H54 (cell line): ENCODE data around the gene TENT5C.
"Not testable (repeated sequence)": the region's sequence is repeated elsewhere in the genome, so short reads cannot be mapped to it uniquely, and the experiment has no call there.

ENCODE experiments used
- DNase-seq: peaks from one replicate; pipeline ENCODE4 v3.0.0; 2011; ENCODE audit warnings: low spot score, mixed read lengths; ENCODE audit not compliant: insufficient read length
- FAIRE-seq: peaks from 3 replicates; lab custom pipeline; 2011; peaks lifted over from hg19 to GRCh38; lab: Jason Lieb, UNC
- POLR2A ChIP-seq: IDR thresholded peaks from 2 replicates; pipeline ENCODE4 v1.6.1; 2011; ENCODE audit warnings: low read depth, mild to moderate bottlenecking, low read length

Gene TENT5C

DNA sequence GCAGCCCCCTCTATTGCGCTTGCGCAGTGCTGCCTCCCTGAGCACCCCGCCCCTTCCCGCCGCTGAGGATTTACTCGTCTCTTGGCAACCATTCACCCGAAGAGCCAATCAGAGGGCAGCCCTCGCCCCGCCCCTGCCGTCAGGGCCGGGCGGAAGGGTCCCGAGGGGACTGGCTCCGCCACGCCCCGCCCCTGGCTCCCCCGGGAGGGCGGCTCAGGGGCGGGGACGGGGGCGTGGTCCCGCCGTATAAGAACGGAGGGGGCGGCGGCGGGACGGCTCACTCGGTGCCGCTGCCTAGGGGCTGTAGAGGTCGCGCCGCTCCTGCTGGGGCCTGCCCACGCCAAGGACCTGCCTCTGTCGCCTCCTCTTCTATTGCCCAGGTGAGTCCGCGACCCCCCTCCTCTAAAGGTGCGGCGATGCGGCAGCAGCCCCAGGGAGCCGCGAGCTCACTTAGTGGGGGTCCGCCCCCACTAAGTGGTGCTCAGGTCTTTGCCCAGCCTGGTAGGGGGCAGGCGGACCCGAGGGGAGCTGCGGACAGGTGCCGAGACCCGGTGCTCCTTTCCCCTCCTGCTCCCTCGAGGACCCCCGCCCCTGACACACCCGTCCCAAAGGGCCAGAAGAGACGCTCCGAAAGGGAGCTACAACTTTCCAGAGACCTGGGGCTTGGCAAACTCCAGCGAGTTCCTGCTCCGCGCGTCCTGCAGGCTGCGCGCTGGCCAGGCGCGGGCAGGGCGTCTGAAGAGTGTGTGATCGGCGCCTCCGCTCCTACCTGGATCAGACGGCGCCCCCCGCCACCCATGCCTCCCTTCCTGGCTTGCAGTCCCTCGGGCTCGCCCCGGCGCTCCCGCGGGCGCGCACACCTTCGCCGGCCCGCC is at the start of gene TENT5C:
Gene TENT5C (plus strand): TSS at position 275 of the 875 bp plus-strand sequence. CDS start 16,821 bp downstream, outside the sequence.
- peak; percentile 95 for TF ChIP-seq POLR2A
- FAIRE-seq: peak; percentile 20
- peak; percentile 95 for DNase-seq

DNA sequence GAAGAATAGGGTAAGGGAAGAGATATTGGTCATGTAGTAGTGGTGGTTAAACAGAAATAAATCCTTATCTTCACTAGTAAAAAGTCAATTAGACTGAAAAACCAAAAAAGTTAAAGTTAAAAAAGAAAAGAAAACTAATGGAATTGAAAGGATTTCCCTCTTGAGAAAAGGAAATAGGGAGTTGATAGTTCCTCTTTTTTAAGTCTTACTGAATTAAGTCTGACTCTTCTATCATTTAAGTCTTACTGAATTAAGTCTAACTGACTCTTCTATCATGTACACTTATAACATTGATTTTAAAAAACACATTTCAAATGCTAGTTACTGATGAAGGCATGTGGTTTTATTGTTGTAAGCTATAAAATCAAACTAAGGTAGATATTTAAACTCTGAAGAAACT is 49.5 kb upstream of the TENT5C start:
- no peak for TF ChIP-seq POLR2A
- no peak for DNase-seq
- no peak for FAIRE-seq

DNA sequence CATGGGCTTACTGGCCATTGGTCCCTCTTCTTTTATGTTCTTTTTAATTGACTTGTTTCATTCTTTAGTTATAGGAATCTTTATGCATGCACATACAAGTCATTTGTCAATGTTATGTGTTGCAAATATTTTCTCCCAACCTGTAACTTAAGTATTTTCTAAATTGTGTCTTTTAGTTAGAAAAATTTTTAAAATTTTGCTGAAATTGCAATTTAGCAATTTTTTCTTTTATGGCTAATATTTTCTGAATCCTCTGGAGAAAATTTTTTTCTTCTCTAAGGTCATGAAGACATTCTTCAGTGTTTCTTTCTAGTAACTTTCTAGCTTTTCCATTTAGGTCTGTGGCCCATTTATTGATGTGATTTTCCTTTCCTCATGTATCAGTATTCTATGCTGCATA is 48.9 kb upstream of the TENT5C start:
- no peak for FAIRE-seq
- no peak for TF ChIP-seq POLR2A

DNA sequence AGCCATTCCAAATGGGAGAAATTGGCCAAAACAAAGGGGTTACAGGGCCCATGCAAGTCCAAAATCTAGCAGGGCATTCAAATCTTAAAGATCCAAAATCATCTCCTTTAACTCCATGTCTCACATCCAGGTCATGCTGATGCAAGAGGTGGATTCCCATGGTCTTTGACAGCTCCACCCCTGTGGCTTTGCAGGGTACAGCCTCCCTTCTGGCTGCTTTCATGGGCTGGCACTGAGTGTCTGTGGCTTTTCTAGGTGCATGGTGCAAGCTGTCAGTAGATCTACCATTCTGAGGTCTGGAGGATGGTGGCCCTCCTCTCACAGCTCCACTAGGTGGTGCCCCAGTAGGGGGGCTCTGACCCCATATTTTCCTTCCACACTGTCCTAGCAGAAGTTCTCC is 47.4 kb upstream of the TENT5C start:
- not testable (repeated sequence) for DNase-seq, FAIRE-seq

More for the DNA sequence above, 48.9 kb upstream of the TENT5C start:
- no peak for DNase-seq

DNA sequence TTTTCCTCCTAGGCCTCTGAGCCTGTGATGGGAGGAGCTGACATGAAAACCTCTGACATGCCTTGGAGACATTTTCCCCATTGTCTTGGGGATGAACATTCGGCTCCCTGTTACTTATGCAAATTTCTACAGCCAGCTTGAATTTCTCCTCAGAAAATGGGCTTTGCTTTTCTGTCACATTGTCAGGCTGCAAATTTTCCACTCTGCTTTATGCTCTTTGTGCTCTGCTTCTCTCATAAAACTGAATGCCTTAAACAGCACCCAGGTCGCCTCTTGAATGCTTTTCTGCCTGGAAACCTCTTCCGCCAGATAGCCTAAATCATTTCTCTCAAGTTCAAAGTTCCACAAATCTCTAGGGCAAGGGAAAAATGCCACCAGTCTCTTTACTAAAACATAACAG is 46.7 kb upstream of the TENT5C start:
- no peak for DNase-seq
- no peak for TF ChIP-seq POLR2A
- FAIRE-seq: no peak

DNA sequence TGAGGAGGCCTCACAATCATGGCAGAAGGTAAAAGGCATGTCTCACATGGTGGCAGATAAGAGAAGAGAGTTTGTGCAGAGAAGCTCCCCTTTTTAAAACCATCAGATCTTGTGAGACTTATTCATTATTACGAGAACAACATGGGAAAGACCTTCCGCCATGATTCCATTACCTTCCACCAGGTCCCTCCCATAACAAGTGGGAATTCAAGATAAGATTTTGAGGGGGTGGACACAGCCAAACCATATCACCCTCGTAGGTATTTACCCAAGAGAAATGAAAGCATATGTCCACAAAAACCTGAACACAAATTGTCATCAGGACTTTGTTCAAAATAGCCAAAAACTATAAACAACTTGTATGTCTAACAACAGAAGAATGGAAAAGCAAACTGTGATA is 45.9 kb upstream of the TENT5C start:
- FAIRE-seq: no peak
- no peak for TF ChIP-seq POLR2A
- no peak for DNase-seq

DNA sequence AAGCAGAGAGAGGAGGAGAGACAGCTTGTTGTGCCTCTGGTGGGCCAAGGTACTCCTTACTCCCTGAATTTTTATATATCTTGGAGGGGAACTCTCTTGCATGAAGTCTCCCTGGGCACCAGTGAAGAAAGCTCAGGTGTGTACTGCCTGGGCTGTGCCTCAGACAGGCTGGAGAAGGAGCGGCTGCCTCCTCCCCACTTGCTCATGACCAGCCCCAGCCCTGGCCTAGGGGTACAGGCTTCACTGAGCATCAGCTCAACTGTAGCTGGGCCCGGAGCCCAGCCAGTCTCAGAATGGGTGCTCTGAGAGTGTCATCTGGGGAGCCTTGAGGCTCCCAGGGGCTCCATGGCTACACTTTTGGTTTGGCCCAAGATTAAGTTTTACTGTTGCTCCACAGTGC is 44.8 kb upstream of the TENT5C start:
- FAIRE-seq (no peak), DNase-seq (no peak)
- TF ChIP-seq POLR2A: no peak

DNA sequence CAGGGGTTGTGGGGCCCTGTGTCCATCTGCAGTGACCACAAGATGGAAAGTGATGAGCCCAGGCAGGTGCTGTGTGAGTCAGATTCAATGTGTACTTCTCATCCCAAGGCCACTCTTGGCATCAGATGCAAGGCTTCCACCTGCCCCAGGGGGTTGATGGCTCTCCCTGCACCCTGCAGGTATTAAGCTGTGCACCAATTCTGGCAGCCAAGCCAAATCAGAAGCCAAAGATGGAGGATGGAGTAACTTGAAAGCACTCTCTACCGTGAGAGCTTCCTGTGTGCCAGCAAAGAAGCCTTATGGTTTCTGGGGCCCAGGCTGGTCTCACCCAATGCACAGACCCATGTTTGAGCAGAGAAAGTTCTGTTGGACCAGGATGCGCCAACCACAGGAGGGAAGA is 44.3 kb upstream of the TENT5C start:
- TF ChIP-seq POLR2A: no peak
- DNase-seq (no peak), FAIRE-seq (no peak)

DNA sequence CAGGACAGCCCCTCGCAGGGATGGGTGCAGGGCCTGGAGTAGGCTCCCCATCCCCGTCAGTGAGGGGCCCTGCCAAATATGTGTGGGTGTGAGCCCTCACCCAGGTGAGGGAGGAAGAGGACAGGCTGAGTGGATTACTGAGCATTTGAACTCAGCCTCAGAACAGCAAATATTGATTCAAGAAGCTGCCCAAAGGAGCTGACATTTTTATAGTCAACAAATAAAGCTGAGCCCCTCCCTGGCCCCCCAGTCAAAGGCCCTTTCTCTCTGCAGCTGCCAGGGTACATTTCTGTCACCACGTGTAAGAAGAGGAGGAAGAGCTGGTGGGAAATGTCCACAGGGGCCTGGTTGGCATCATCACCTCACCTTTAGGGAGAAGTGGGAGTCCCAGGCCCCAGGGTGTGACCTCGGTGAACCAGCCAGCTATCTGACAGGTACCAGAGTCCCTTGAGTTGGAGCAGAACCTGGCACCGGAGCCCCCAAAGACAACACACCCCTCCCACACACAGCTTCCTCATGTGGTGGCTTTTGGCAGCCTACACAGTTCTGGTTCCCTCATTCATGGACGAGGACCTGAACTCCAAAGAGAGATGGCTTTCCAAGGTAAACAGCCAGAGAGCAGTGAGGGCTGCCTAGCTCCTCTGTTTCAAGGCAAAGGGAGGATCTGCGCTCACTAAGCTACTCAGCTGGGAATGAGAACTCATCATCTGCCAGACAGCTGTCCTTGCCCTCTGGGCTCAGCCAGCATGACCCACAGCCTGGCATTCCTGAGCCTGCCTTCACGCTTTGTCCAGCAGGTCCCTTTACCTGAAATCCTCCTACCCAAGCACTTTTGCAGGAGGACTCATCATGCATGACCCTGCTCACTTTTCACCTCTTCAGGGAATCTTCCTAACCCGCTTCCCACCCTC is 43.0 kb upstream of the TENT5C start:
- no peak for DNase-seq
- TF ChIP-seq POLR2A: no peak
- FAIRE-seq: no peak

DNA sequence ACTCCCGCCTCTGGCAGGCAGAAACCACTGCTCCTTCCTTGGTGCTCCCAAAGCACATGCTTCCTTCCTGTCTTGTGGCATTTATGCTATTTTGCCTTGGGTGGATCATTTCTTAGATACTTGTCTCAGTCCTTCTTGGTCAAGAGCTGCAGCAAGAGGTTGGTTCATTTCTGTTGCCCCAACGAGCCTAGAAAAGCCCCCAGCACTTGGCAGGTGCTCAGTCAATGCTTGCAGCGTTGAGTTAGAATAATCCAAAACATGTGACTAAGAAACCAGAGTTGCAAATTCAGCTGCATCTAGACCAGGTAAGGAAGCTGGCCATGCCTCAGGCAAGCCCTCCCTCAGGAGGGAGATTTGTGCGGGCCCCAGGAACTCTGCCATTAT is 42.4 kb upstream of the TENT5C start:
- no peak for FAIRE-seq
- no peak for DNase-seq
- no peak for TF ChIP-seq POLR2A

DNA sequence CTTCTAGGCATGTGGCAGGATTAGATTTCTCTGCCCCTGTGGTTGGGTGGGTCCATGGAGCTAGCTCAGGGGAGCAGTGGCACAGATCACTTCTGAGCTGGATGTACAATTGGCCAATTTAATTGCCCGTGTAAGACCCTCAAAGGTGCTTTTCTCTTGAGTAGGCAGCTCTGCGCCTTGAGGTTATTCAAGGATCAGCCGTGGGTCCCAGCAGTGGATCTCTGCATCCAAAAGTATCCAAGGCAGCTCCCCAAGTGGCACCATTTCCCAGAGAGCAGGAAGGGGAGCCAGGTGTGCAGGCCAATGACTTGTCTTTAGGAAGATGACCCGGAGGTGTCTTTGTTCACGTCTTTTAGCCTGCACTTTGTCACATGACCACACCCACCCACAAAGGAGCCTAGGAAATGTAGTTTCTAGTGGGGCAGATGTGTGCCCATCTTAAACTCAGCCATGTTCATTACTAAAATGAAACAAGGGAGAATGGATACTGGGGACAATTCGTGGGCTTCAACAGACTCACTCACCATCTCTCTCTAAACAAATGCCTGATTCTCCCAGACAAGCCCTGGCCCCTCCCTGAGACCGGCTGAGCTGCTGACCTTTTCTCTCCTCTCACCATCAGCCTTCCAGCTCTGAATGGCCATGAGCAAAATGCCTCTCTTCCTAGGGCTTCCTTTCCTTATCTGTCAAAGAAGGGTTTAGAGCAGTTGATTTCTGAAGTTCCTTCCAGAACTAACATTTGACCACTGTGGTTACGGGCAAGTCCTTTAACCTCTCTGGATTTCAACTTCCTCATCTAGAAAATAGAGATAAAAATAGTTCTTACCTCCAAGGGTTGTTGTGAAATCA is 41.4 kb upstream of the TENT5C start:
- no peak for FAIRE-seq
- TF ChIP-seq POLR2A: no peak
- no peak for DNase-seq

DNA sequence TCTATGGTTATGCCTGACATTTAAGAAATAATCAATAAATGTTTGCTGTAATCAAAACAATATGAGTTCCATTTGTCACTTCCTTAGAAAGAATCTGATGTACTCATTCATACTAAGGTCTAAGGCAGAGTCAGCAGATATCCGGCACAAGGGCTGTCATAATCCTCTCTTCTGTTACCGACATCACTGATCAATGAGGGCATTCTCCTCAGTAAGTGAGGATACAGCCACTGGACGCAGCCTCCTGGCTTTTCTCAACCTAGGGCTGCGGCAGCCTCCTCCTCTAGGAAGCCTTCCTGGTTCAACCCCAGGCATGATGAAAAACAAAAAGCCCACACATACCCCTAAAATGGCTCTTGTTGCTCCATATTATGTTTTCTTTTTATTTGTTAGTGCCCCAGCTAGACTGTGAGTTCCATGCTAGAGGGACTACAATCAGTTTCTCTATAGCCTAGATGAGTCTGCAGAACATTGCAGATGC is 40.7 kb upstream of the TENT5C start:
- no peak for TF ChIP-seq POLR2A
- no peak for FAIRE-seq
- no peak for DNase-seq

DNA sequence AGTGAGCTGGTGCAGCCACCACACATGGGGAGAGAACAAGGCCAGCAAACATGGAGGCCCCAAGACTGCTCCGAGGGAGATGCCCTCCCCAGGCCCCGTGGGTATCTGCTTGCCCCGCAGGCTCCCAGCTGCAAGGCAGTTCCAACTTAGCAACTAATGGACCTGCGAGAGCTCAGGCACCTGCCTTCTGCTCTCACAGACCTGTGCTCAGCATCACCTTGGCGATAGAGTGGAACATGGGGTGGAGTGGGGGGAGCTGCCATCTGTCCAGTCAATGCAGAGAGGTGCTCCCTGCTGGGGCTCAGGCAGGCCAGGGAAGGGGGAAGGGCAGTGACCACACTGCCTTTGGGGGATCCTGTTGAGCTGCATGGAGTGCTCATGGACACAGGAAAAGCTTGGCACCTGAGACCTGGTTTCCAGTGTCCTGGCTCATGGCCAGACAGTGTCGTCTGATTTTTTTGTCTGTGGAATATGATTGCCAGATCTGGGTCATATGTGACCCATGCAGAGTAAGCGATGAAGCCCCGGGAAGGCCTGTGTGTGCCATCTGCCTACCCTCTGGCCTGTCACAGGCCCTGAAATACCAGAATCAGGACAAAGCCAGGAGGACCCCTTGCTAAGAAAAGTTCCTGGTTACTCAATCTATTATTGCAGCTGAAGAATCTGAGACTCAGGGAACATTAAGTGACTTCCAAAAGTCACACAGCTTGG is 39.9 kb upstream of the TENT5C start:
- no peak for TF ChIP-seq POLR2A
- DNase-seq: no peak
- no peak for FAIRE-seq
